ENCODE data around the gene STK11.

The STK11 gene

DNA sequence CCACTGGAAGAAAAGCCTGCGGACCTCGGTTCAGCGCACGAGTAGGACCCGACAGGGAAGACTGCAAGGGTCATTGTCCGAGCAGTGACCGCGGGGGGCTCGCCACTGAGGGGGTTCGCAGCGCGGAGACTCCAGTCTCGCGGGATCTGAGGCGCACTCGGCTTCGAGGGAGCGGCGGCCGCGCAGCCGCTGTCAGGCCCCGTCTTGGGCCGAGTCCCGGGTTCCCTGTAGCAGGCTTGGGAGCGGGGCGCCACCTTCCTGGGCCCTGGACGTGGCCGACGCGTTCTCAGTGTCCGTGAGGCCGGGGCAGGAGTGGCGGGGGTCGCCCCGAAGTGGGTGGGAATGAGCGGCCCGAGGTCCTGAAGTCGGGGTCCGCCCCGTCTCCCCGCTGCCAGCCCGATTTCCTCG is 69.3 kb downstream of the STK11 start:
- no peak for DNase-seq

DNA sequence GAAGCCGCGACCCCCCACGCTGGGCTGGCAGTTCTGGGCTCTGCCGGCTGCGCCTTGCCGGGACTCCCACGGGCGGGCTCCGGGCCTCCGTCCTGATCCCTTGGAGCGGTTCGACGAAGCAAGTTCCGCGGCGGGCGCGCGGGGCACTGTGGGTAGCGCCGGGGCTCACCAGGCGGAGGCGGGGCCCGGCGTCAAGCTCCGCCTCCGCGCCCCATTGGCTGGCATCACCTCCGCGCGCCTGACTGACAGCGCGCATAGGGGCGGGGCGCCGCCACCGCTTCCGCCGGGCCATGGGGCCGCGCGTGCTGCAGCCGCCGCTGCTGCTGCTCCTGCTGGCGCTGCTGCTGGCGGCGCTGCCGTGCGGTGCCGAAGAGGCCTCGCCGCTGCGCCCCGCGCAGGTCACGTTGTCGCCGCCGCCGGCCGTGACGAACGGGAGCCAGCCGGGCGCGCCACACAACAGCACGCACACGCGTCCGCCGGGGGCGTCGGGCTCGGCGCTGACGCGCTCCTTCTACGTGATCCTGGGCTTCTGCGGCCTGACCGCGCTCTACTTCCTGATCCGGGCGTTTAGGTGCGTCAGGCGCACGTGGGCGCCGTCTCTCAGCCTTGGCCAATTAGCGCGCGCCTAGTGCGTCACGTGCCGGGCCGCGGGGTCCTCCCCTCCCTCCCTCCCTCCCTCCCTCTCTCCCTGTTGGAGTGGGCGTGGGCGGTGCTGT is 69.8 kb downstream of the STK11 start, which contains the start of gene FAM174C:
Gene FAM174C (plus strand): TSS at position 271 of the 716 bp plus-strand sequence. CDS start 20 bp downstream, at position 291.
- DNase-seq, result peak; percentile 97 to 98

DNA sequence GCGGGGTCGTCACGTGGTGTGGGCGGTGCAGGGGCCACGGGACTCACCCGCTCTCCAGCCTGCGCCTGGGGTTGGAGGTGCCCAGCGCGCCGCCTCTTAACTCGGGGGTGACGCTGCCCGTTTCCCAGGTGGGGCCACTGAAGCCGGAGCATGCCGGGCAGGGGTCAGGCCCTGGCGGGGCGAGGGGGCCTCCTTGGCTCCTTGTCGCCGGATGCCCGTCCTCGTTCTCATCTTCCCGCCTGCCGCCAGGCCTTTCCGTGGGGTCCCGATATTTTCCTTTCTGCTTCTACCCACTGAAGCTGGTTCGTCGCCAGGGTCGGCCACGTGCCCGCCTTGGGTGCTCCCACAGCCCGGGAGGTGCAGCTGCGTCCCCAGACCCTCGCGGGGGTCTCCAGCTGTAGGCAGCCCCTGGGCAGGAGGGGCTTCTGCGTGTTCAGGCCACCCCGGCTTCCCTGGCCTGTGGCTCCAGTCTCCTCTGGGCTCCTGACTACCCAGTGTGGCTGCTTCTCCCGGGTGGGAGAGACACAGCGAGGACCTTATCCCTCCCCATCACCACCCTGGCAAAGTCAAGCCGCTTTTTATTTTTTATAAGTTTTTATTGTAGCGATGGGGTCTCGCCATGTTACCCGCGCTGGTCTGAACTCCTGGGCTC is 70.5 kb downstream of the STK11 start:
- no peak for DNase-seq

DNA sequence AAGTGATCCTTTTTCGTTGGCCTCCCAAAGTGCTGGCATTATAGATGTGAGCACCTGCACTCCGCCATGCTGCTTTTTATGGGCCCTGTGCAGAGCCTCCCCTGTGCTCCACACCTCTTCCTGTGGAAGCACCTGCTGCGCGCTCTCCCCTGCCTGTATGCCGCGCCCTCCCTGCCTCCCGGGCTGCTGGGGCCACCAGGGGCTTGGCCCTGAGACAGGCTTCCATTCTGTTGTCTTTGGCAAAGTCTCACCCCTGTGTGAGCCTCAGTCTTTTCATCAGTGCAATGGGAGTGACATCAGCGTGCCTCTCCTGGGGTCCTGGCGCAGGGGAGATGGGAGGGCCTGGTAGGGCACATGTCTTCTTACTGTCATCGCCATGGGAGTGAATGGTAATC is 71.0 kb downstream of the STK11 start:
- no peak for DNase-seq

DNA sequence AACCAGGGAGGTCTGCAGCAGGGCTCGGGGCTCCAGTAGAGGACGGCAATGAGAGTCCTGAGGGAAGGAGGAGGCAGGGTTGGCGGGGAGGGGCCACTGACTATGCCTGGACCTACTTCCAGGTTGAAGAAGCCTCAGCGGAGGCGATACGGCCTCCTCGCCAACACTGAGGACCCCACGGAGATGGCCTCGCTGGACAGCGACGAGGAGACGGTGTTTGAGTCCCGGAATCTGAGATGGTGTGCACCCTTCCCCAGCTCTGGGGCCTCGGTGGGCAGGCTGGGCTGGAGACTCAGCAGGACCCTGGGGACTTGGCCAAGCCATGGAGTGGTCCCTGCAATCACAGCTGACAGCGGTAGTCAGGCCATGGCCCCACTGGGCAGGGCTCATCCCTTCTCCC is 71.5 kb downstream of the STK11 start:
- DNase-seq, result no peak

Measured in stimulated activated CD4-positive, alpha-beta T cell treated with anti-CD3 and anti-CD28 coated beads, Interleukin-4, amount 100 ng/mL, for 4 hours (primary cell).